SHP77 treated with DMSO at 0.1 percent for 48 hours (cell line): ENCODE measurements around the gene REG1B.
"Not testable (repeated sequence)": the region's sequence is repeated elsewhere in the genome, so short reads cannot be mapped to it uniquely, and the experiment has no call there.

Source experiments
- DNase-seq: peaks from one replicate; lab custom pipeline; 2025; lab: John Stamatoyannopoulos, UW

The REG1B gene

GRCh38 chr2:79084495-79085135, 3.2 kb downstream of the REG1B start:
- no peak for DNase-seq

GRCh38 chr2:79083597-79084251, 4.1 kb downstream of the REG1B start:
- DNase-seq, result no peak

GRCh38 chr2:79082987-79083386, 4.8 kb downstream of the REG1B start:
- no peak for DNase-seq

- DNase-seq, result no peak
Measured at GRCh38 chr2:79071078-79071477, 16.7 kb downstream of the REG1B start.

GRCh38 chr2:79065201-79065600, 22.6 kb downstream of the REG1B start:
- no peak for DNase-seq

- DNase-seq, result not testable (repeated sequence)
Measured at GRCh38 chr2:79054769-79055168, 33.0 kb downstream of the REG1B start.

- DNase-seq, result not testable (repeated sequence)
Measured at GRCh38 chr2:79053486-79053885, 34.3 kb downstream of the REG1B start.

- DNase-seq, result no peak
Measured at GRCh38 chr2:79041032-79041448, 46.8 kb downstream of the REG1B start.

- DNase-seq, result no peak
Measured at GRCh38 chr2:79039944-79040343, 47.8 kb downstream of the REG1B start.
